ENCODE measurements around the gene RYR2.

GRCh38 chr1:237386362-237387143 lies 344.6 kb downstream of the RYR2 start:
- no peak for TF ChIP-seq EZH2 (IDR thresholded peaks at IDR 0.05; ENCODE audit: insufficient read depth, poor library complexity, severe bottlenecking)
- no peak for TF ChIP-seq EZH2phosphoT487 (IDR thresholded peaks at IDR 0.05; ENCODE audit: insufficient read depth, low read depth)
